Fibroblast of lung (primary cell): ENCODE results near the gene MRPL58. TPM values are rescaled to one million over a fixed set of nuclear protein-coding genes. Genes with fewer than 3 reads are reported as not detected.

Experiments used
- DNase-seq, 2 donors: peaks; one replicate each; pipeline versions ENCODE4 v3.0.0 to v3.0.0-alpha.2; 2010; ENCODE audit warnings: low read depth in 2 of 2
- H2AFZ ChIP-seq: 2 replicates; pipeline ENCODE4 v1.5.1; 2012; ENCODE audit warnings: low read length, control low read depth, inconsistent platforms
- H3K27ac ChIP-seq: 2 replicates; pipeline ENCODE4 v1.5.1; 2011; ENCODE audit warnings: low read length, control low read depth; ENCODE audit not compliant: insufficient read depth
- H3K27me3 ChIP-seq: 2 replicates; pipeline ENCODE4 v1.5.1; 2011; ENCODE audit warnings: mild to moderate bottlenecking, low read length; ENCODE audit not compliant: control insufficient read depth, insufficient read depth
- H3K36me3 ChIP-seq: 2 replicates; pipeline ENCODE4 v1.5.1; 2011; ENCODE audit warnings: low read length; ENCODE audit not compliant: control insufficient read depth, insufficient read depth
- H3K4me1 ChIP-seq: 2 replicates; pipeline ENCODE4 v1.5.1; 2011; ENCODE audit warnings: low read length; ENCODE audit not compliant: control insufficient read depth, insufficient read depth; ENCODE audit errors: extremely low read depth
- H3K4me2 ChIP-seq: 2 replicates; pipeline ENCODE4 v1.5.1; 2011; ENCODE audit warnings: low read length, control low read depth; ENCODE audit not compliant: insufficient read depth; ENCODE audit errors: extremely low read depth
- H3K4me3 ChIP-seq, 4 experiments: fragments of 200-600 bp in 1 of 4; sonication (generic) in 1 of 4; replicated peaks in 1 of 4; 2 replicates each; pipeline ENCODE4 v1.5.1; 2011 to 2016; ENCODE audit warnings: low read length in 4 of 4, low read depth in 3 of 4, mild to moderate bottlenecking in 3 of 4, control low read depth in 2 of 4, inconsistent platforms in 1 of 4, mixed read lengths in 1 of 4; ENCODE audit not compliant: insufficient read depth in 1 of 4; ENCODE audit errors: control extremely low read depth in 1 of 4
- H3K79me2 ChIP-seq: 2 replicates; pipeline ENCODE4 v1.5.1; 2012; ENCODE audit warnings: mild to moderate bottlenecking, low read length, inconsistent platforms; ENCODE audit not compliant: control insufficient read depth, insufficient read depth
- H3K9ac ChIP-seq: 2 replicates; pipeline ENCODE4 v1.5.1; 2011; ENCODE audit warnings: mild to moderate bottlenecking, low read length, control low read depth; ENCODE audit not compliant: insufficient read depth
- H3K9me3 ChIP-seq: 2 replicates; pipeline ENCODE4 v1.5.1; 2012; ENCODE audit warnings: low read depth, low read length; ENCODE audit not compliant: control insufficient read depth, insufficient read depth
- H4K20me1 ChIP-seq: 2 replicates; pipeline ENCODE4 v1.5.1; 2011; ENCODE audit warnings: low read length; ENCODE audit not compliant: control insufficient read depth, insufficient read depth; ENCODE audit errors: extremely low read depth
- CTCF ChIP-seq, 2 donors: IDR thresholded peaks in 1 of 2; conservative IDR thresholded peaks in 1 of 2; 1 replicate in 1 of 2; 2 replicates in 1 of 2; pipeline ENCODE4 v1.5.1; 2011 to 2012; ENCODE audit warnings: low read length in 2 of 2, control low read depth in 1 of 2, inconsistent platforms in 1 of 2, low read depth in 1 of 2, mild to moderate bottlenecking in 1 of 2
- EZH2 ChIP-seq: IDR thresholded peaks from 2 replicates; pipeline ENCODE4 v1.5.1; 2012; ENCODE audit warnings: low read length, control low read depth, mild to moderate bottlenecking; ENCODE audit errors: missing control alignments
- polyA plus RNA-seq, 2 donors: library from polyadenylated mRNA; depleted of rRNA in 1 of 2; stranded (reverse) in 1 of 2; unstranded in 1 of 2; fragments of >200 nt; gene quantifications; 2 replicates each; pipeline ENCODE4 v1.2.1, GENCODE V29; 2011 to 2012; ENCODE audit warnings: missing spikeins in 1 of 2
- total RNA-seq: library from RNA; depleted of rRNA; stranded (reverse); fragments of >200 nt; gene quantifications from 2 replicates; pipeline ENCODE4 v1.2.1, GENCODE V29; 2014

Gene MRPL58
- total and polyA plus RNA-seq, 2 donors (not counting 1 experiment from before 2014, with no cell fraction given) = 35.2 to 49.1 TPM

GRCh38 chr17:74977802-74978201 lies 34.7 kb upstream of the MRPL58 start:
- TF ChIP-seq EZH2 (no peak), CTCF (conservative IDR thresholded peaks at IDR 0.05 in 1 of 2, IDR thresholded peaks at IDR 0.05 in 1 of 2; ENCODE audit: low read depth in 1 of 2, low read length in 2 of 2) (no peak)
- H3K36me3 ChIP-seq = no peaks in the 10 kb centered on the region
- H3K4me1 ChIP-seq = peaks cover 10% of the 10 kb centered on the region
- H3K27ac ChIP-seq = no peak overlapping the region
- DNase-seq = no peak
- H3K9me3 ChIP-seq = no peaks in the 10 kb centered on the region
- no peak overlapping the region for H3K4me3 ChIP-seq
- no peaks in the 10 kb centered on the region for H4K20me1 ChIP-seq
- H2AFZ ChIP-seq = no peak overlapping the region
- H3K79me2 ChIP-seq = no peaks in the 10 kb centered on the region
- H3K27me3 ChIP-seq = peaks cover 18% of the 10 kb centered on the region
- H3K9ac ChIP-seq = no peak overlapping the region
- no peak overlapping the region for H3K4me2 ChIP-seq

GRCh38 chr17:74978240-74978639 lies 34.2 kb upstream of the MRPL58 start:
- peaks cover 10% of the 10 kb centered on the region for H3K4me1 ChIP-seq
- no peak overlapping the region for H3K4me3 ChIP-seq
- H3K27ac ChIP-seq = no peak overlapping the region
- no peak overlapping the region for H3K9ac ChIP-seq
- no peak overlapping the region for H2AFZ ChIP-seq
- no peaks in the 10 kb centered on the region for H3K36me3 ChIP-seq
- peaks cover 14% of the 10 kb centered on the region for H3K27me3 ChIP-seq
- no peak overlapping the region for H3K4me2 ChIP-seq
- H3K9me3 ChIP-seq = no peaks in the 10 kb centered on the region
- H4K20me1 ChIP-seq = no peaks in the 10 kb centered on the region
- TF ChIP-seq CTCF (conservative IDR thresholded peaks at IDR 0.05 in 1 of 2, IDR thresholded peaks at IDR 0.05 in 1 of 2; ENCODE audit: low read depth in 1 of 2, low read length in 2 of 2) = no peak
- no peak for DNase-seq
- no peaks in the 10 kb centered on the region for H3K79me2 ChIP-seq

- no peak overlapping the region for H3K4me3 ChIP-seq
- DNase-seq = no peak
- H3K4me2 ChIP-seq = no peak overlapping the region
- H2AFZ ChIP-seq = no peak overlapping the region
- H3K36me3 ChIP-seq = no peaks in the 10 kb centered on the region
- H4K20me1 ChIP-seq = no peaks in the 10 kb centered on the region
- H3K4me1 ChIP-seq = peaks cover 10% of the 10 kb centered on the region
- no peak overlapping the region for H3K27ac ChIP-seq
- H3K79me2 ChIP-seq = no peaks in the 10 kb centered on the region
- no peak overlapping the region for H3K9ac ChIP-seq
- H3K9me3 ChIP-seq = no peaks in the 10 kb centered on the region
- H3K27me3 ChIP-seq = peaks cover 5% of the 10 kb centered on the region
- TF ChIP-seq EZH2 (no peak), CTCF (conservative IDR thresholded peaks at IDR 0.05 in 1 of 2, IDR thresholded peaks at IDR 0.05 in 1 of 2; ENCODE audit: low read depth in 1 of 2, low read length in 2 of 2) (no peak)
Observed at GRCh38 chr17:74979408-74980146, 32.9 kb upstream of the MRPL58 start.
